SK-N-SH treated with all-trans-retinoic acid at 6 μM for 48 hours (cell line): Measurements from ENCODE around the gene DIPK1B.

Experiments
- ATAC-seq: fragments of 200-7000 bp; cut with Tn5 transposase; 3 replicates; pipeline ENCODE4 v1.9.1; 2020; ENCODE audit warnings: mild to moderate bottlenecking, moderate library complexity
- ARNTL ChIP-seq: fragments of 450-650 bp; formaldehyde crosslinking; IDR thresholded peaks from 2 replicates; pipeline ENCODE4 v1.5.0; 2020; ENCODE audit warnings: low read depth, mild to moderate bottlenecking, moderate library complexity, borderline replicate concordance
- BACH2 ChIP-seq: fragments of 250-450 bp; sonication (Bioruptor Pico); IDR thresholded peaks from 2 replicates; pipeline ENCODE4 v1.9.0; 2021; ENCODE audit warnings: mild to moderate bottlenecking, borderline replicate concordance
- CREB5 ChIP-seq: fragments of 250-450 bp; sonication (Bioruptor Pico); IDR thresholded peaks from 2 replicates; pipeline ENCODE4 v1.5.1; 2020; ENCODE audit warnings: low read depth, mild to moderate bottlenecking, moderate library complexity
- CSDC2 ChIP-seq: fragments of 250-450 bp; sonication (Bioruptor Pico); IDR thresholded peaks from 2 replicates; pipeline ENCODE4 v1.5.0; 2020; ENCODE audit warnings: mild to moderate bottlenecking, moderate library complexity
- ESRRG ChIP-seq: fragments of 250-450 bp; sonication (Bioruptor Pico); IDR thresholded peaks from 2 replicates; pipeline ENCODE4 v1.6.1; 2021; ENCODE audit warnings: mild to moderate bottlenecking
- GLIS3 ChIP-seq: fragments of 250-450 bp; sonication (Bioruptor Pico); IDR thresholded peaks from 2 replicates; pipeline ENCODE4 v1.5.0; 2020; ENCODE audit warnings: mild to moderate bottlenecking, moderate library complexity
- ISL1 ChIP-seq: fragments of 250-450 bp; sonication (Bioruptor Pico); IDR thresholded peaks from 2 replicates; pipeline ENCODE4 v2.1.2; 2022; ENCODE audit warnings: mild to moderate bottlenecking, moderate library complexity
- OSR1 ChIP-seq: fragments of 250-450 bp; sonication (Bioruptor Pico); IDR thresholded peaks from 2 replicates; pipeline ENCODE4 v1.8.0; 2022; ENCODE audit warnings: moderate library complexity, mild to moderate bottlenecking, inconsistent platforms
- PPARA ChIP-seq: fragments of 250-450 bp; sonication (Bioruptor Pico); IDR thresholded peaks from 2 replicates; pipeline ENCODE4 v1.5.0; 2020; ENCODE audit warnings: mild to moderate bottlenecking, borderline replicate concordance
- RARB ChIP-seq: fragments of 250-450 bp; sonication (Bioruptor Pico); IDR thresholded peaks from 2 replicates; pipeline ENCODE4 v1.8.0; 2021; ENCODE audit warnings: mild to moderate bottlenecking, moderate library complexity
- TCF4 ChIP-seq: fragments of 250-450 bp; sonication (Bioruptor Pico); IDR thresholded peaks from 2 replicates; pipeline ENCODE4 v1.8.0; 2021; ENCODE audit warnings: mild to moderate bottlenecking, moderate library complexity, borderline replicate concordance
- TOX ChIP-seq: fragments of 250-450 bp; sonication (Bioruptor Pico); IDR thresholded peaks from 2 replicates; pipeline ENCODE4 v1.8.0; 2021; ENCODE audit warnings: mild to moderate bottlenecking, moderate library complexity, borderline replicate concordance
- ZFP30 ChIP-seq: fragments of 450-650 bp; formaldehyde crosslinking; IDR thresholded peaks from 2 replicates; pipeline ENCODE4 v1.5.0; 2022; ENCODE audit warnings: mild to moderate bottlenecking, moderate library complexity
- ZNF565 ChIP-seq: fragments of 450-650 bp; formaldehyde crosslinking; conservative IDR thresholded peaks from 2 replicates; pipeline ENCODE4 v1.5.0; 2020; ENCODE audit warnings: low read depth, mild to moderate bottlenecking, moderate library complexity
- ZNF8 ChIP-seq: fragments of 450-650 bp; formaldehyde crosslinking; IDR thresholded peaks from 2 replicates; pipeline ENCODE4 v1.5.0; 2020; ENCODE audit warnings: mild to moderate bottlenecking, moderate library complexity
- TF ChIP-seq, protein P1 (sequence below): fragments of 250-450 bp; sonication (Bioruptor Pico); IDR thresholded peaks from 2 replicates; pipeline ENCODE4 v1.5.0; 2020; ENCODE audit warnings: mild to moderate bottlenecking, moderate library complexity
- TF ChIP-seq, protein P2 (sequence below): fragments of 250-450 bp; sonication (Bioruptor Pico); IDR thresholded peaks from 2 replicates; pipeline ENCODE4 v1.8.0; 2020; ENCODE audit warnings: mild to moderate bottlenecking, moderate library complexity, borderline replicate concordance

DIPK1B gene

GRCh38 chr9:136746155-136746490 lies 33.8 kb downstream of the DIPK1B start:
- TF ChIP-seq ARNTL (CRISPR knock-in tag) = no peak
- TF ChIP-seq TCF4 (CRISPR knock-in tag) = no peak
- no peak for ATAC-seq

- TF ChIP-seq, protein P1, sequence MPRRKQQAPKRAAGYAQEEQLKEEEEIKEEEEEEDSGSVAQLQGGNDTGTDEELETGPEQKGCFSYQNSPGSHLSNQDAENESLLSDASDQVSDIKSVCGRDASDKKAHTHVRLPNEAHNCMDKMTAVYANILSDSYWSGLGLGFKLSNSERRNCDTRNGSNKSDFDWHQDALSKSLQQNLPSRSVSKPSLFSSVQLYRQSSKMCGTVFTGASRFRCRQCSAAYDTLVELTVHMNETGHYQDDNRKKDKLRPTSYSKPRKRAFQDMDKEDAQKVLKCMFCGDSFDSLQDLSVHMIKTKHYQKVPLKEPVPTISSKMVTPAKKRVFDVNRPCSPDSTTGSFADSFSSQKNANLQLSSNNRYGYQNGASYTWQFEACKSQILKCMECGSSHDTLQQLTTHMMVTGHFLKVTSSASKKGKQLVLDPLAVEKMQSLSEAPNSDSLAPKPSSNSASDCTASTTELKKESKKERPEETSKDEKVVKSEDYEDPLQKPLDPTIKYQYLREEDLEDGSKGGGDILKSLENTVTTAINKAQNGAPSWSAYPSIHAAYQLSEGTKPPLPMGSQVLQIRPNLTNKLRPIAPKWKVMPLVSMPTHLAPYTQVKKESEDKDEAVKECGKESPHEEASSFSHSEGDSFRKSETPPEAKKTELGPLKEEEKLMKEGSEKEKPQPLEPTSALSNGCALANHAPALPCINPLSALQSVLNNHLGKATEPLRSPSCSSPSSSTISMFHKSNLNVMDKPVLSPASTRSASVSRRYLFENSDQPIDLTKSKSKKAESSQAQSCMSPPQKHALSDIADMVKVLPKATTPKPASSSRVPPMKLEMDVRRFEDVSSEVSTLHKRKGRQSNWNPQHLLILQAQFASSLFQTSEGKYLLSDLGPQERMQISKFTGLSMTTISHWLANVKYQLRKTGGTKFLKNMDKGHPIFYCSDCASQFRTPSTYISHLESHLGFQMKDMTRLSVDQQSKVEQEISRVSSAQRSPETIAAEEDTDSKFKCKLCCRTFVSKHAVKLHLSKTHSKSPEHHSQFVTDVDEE = no peak
- TF ChIP-seq ESRRG (CRISPR knock-in tag) = no peak
- TF ChIP-seq CREB5 (CRISPR knock-in tag) = no peak
- TF ChIP-seq GLIS3 (CRISPR knock-in tag) = no peak
- TF ChIP-seq OSR1 (CRISPR knock-in tag) = no peak
- no peak for TF ChIP-seq CSDC2 (CRISPR knock-in tag)
- TF ChIP-seq, protein P2, sequence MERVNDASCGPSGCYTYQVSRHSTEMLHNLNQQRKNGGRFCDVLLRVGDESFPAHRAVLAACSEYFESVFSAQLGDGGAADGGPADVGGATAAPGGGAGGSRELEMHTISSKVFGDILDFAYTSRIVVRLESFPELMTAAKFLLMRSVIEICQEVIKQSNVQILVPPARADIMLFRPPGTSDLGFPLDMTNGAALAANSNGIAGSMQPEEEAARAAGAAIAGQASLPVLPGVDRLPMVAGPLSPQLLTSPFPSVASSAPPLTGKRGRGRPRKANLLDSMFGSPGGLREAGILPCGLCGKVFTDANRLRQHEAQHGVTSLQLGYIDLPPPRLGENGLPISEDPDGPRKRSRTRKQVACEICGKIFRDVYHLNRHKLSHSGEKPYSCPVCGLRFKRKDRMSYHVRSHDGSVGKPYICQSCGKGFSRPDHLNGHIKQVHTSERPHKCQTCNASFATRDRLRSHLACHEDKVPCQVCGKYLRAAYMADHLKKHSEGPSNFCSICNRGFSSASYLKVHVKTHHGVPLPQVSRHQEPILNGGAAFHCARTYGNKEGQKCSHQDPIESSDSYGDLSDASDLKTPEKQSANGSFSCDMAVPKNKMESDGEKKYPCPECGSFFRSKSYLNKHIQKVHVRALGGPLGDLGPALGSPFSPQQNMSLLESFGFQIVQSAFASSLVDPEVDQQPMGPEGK = no peak
- no peak for ATAC-seq
Measured at GRCh38 chr9:136746621-136747020, 34.2 kb downstream of the DIPK1B start.

DNA sequence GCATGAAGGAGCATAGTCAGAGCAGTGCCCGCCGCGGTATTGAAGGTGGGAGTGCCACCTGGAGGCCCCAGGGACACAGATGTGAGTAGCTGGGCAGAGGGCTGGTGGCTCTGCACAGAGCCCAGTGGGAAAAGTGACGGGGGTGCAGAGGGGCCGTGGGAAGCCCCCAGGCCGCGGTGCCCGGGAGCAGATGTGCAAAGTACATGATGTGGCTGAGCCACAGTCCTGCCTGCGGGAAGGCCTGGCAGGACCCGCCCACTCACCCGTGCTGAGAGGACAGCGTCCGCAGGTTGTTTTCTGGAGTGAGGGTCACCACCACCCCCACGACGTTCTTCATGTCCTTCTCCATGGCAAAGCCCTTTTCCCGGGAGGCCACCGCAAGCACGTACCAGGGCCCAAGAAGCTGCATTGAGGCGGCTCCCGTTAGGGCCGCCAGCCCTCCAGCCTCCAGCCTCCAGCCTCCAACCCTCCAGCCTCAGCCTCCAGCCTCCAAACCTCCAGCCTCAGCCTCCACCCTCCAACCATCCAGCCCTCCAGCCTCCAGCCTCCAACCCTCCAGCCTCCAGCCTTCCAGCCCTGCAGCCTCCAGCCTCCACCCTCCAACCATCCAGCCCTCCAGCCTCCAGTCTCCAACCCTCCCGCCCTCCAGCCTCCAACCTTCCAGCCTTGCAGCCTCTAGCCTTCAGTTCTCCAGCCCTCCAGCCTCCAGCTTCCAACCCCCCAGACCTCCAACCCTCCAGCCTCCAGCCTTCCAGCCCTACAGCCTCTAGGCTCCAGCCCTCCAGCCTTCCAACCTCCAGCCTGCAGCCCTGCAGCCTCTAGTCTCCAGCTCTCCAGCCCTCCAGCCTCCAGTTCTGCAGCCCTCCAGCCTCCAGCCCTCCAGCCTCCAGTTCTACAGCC lies 35.0 kb downstream of the DIPK1B start:
- no peak for ATAC-seq
- TF ChIP-seq ZNF565 (CRISPR knock-in tag) (no peak), ZFP30 (no peak), ESRRG (CRISPR knock-in tag) (no peak), TCF4 (CRISPR knock-in tag) (no peak), RARB (CRISPR knock-in tag) (no peak), BACH2 (no peak), CREB5 (CRISPR knock-in tag) (no peak), GLIS3 (CRISPR knock-in tag) (no peak), TOX (no peak)
- TF ChIP-seq, all 23 proteins: peak for 0

GRCh38 chr9:136748201-136748600 lies 35.8 kb downstream of the DIPK1B start, which contains the start of gene LCN6:
LCN6 (minus strand) TSS chr9:136748525; CDS start chr9:136748483, 42 bp downstream.
- TF ChIP-seq PPARA (CRISPR knock-in tag) (no peak), RARB (CRISPR knock-in tag) (no peak), CSDC2 (CRISPR knock-in tag) (no peak)
- ATAC-seq = no peak

DNA sequence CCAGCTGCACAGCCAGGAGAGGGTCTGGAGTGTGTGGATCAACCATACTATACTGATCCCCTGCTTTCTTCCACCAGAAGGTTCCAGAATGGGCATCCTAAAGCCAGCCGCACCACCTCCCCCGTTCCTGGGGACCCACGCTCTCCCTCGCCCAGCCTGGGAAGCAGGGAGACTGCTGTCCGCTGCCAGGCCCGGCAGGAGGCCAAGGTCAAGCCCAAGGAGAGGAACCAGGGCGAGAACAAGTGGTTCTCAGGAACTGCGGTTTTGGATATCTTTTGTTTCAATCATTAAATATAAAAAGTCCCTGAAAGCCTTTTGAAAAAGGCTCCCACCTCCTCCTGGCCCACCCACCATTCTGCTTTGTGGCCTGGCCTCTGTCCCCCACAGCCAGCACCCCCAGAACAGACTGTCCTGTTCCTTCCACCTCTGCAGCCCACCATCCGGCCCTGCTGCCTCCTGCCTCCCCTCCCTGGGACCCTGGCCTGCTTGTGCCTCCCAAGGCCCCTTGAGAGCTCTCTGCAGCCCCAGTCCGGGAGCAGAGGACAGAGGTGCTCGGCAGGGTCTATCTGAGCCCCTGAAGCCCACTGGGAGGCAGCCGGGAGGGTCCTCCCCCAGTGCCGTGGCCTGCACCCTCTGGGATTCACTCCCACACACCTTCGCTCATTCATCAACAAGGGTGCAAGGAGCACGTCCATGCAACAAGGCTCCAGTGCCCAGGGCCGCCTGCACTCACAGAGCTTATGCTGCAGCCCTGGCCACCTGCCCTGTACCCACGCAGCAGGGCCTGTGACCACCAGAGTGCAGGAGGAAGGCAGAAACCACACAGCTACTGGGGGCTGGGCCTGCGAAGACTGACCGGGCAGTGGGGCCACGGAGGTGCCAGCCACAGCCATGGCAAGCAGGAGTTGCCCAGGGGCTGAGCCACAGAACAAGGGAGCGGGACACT lies 36.6 kb downstream of the DIPK1B start:
- no peak for ATAC-seq
- TF ChIP-seq ISL1 (CRISPR knock-in tag) (no peak), ZFP30 (no peak), ZNF8 (no peak), ESRRG (CRISPR knock-in tag) (no peak), ARNTL (CRISPR knock-in tag) (no peak), TOX (no peak), CSDC2 (CRISPR knock-in tag) (no peak), GLIS3 (CRISPR knock-in tag) (no peak)
- TF ChIP-seq, protein P2 = no peak
- TF ChIP-seq, protein P1 = no peak
